GM21576 (cell line): ENCODE data around the gene GAPVD1.
"Not testable (repeated sequence)": the region's sequence is repeated elsewhere in the genome, so short reads cannot be mapped to it uniquely, and the experiment has no call there.

Experiments used
- ATAC-seq: cut with Tn5 transposase; IDR thresholded peaks from one replicate; pipeline ENCODE4 v1.9.1; 2021; ENCODE audit warnings: mild to moderate bottlenecking, moderate library complexity; ENCODE audit not compliant: unreplicated experiment

Gene GAPVD1

DNA sequence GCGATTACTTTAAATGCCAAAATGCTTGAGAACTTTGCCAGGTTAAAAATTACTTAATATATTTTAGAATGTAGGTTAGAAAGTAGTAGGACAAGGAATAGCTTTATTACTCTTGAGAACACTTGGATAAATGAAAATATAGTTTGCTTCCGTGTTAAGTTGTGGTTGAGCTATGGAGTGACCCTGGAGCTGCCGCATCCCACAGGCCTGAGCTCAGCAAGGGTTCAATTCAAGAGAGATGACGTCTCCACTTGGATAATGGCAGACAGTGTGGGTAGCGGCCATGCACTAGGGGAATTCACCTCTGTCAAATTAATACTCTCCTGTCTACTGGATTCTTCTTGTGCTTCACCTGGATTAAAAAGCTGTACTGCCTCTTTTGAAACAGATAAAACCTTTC is 105.0 kb downstream of the GAPVD1 start:
- no peak for ATAC-seq

DNA sequence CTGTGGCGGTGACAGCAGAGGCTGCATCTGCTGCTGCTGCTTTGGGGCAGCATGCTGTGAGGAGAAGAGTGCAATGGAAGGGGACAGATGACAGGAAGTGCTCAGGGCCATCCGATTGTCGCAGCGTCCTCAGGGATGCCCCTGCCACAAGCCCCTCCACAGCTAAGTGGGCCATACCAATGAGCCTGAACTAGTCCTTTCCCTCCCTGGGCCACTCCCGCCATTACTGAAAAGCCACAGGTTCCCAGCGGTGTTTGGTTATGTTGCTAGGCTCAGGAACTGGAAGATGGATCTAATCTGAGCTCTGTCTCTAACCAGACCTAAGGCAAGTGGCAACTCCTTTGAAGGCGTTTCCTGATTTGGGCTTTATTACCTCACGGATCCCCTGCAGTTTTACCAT is 109.2 kb downstream of the GAPVD1 start:
- no peak for ATAC-seq

DNA sequence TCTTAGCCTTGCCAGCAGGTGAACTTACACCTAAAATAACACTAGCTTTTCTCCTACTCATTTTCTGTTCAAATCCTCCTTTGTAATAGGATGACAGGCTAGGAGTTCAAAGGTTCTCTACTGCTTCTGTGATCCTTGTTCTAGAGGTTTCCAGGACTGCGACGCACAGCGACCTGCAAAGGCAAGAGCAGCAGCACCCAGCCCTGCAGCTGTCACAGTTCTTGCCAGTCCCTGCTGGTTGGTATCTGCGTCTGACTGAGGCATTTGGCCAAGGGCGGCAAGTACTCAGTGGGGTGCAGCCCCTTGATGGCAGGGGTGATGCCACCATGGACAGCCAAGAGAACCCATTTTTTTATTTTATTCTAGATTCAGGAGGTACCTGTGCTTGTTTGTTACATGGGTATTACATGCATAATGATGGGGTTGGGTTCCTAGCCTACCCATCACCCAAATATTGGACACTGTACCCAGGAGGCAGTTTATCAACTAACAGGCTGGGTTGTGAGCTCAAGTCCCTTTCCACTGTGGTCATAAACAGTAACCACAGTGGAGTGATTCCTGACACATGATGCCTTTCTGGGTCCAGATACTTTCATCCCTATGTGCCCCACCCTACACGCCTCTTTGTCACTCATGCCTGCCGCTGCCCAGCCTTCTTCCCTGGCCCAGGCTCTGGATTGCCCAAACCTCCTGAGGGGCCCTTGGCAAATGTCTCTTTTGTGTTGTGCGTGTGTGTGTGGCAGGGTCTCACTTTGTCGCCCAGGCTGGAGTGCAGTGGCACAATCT is 111.0 kb downstream of the GAPVD1 start:
- ATAC-seq = no peak

DNA sequence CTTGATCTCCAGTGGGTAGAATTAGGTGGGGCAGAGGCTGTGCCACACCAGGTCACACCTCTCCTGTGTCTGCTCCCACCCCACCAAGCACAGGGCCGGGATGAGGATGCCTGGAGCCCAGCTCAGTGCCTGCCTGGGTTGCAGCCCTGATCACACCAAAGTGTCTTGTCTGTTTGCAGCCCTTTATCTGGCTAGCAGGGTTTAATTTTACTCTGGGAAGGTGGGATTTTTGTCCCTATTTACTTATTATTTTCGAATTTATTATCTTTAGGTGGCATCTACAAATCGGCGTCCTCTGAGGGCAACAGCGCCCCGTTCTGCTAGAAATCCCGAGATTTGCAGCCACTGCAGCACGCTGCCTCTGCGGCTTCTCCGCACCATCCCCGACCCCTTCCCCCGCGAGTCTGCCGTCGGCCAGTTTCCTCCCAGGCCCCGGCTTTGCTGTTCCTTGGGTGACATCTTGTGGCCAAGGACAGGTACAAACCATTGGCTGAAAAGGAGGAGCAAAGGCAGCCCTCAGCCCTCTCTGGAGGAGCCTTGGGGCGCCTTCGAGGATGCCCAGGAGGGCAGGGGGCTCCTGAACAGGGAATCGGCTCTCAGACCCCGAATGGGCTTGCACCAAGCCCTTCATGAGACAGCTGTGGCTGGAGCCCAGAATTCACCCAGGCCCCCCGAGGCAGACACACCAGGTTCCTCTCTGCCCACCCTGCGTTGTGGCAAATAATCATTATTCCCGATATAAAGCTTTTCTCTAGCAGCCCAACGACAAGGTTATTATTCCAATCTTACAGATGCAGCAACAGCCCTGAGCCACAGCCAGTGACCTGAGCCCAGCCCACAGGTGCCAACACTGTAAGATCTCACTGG is 113.0 kb downstream of the GAPVD1 start:
- no peak for ATAC-seq

DNA sequence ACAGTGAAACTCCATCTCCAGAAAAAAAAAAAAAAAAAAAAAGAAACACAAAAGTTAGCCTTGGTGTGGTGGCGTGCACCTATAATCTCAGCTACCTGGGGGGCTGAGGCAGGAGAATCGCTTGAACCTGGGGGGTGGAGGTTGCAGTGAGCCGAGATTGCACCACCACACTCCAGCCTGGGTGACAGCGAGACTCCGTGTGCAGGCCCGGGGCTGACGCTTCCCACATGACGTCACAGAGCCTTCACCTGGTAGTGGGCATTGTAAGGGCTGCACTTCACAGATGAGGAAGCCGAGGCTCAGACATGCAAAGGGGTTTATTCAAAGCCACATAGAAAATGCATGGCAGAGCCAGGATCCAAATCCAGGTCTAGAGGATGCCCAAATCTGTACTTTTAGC is 114.2 kb downstream of the GAPVD1 start:
- no peak for ATAC-seq

DNA sequence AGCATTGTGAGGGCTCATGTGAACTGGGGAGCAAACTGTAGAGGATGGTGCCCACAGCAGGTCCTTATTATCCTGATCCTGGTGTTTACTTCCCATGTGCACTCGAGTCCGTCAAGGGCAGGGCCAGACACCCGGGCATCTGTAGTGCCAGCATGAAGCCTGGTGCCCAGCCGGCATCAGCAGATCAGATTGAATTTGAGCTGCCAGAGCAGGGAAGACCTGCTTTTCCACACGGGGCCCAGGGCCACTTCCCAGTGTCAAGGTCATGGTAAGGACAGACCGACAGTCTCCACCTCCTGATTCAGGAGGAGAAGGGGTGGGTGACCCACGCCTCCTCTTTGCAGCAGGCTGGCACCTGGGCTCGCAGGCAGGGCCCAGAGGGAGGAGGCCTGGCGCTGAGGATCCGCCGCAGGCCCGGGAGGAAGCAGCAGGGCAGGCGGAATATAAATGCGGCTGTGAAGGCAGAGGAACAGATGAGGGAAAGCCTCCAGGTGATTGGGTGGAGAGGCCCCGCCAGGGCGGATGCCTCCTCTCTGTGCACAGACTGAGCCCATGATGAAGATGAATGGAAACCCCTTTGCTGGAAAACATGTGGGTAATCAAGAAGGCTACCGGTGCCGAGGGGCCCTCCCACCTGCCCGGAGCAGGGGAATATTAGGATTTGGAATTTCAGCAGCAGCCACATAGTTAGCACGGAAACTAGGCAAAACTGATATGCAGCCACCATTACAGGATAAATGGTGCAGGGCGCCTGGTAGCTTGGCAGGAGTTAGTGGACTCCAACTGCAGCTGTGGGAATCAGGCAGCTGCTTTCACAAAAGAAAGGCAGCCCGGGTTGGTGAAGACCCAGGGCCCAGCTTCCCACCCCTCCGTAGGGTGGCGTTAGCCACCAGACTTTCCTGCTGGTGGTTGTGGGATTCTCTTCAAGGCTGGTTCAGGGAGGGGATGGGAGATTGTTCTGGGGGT is 114.9 kb downstream of the GAPVD1 start:
- ATAC-seq = no peak

DNA sequence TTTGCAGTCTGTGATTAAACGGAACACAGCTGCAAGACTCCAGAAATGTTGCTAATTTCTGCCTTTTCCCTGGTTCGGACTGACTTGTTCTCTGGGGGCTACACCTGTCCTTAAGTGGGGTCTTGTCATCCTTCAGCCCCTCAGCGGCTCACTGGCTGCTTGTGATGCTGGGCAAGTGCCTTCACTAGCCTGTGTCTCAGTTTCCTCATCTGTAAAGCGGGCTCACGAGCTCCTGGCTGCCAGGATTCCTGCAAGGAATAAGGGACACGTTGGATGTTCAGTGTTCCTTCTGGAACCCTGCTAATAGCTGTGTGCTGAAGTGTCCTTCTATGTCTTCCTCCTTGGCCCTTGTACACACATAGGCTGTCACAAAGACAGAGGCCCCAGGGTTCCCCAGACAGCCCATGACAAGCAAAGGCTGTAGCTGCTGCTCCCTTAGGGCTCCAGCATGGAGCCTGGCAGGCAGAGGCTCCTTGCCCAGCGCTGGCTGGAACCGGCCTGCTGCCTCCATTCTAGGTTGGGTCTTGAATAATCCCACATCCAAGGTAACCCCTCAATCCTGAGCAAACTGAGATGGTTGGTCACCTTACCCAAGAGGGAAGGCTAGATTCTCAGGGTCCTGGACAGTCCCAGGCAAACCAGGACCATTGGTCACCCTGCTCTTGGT is 116.1 kb downstream of the GAPVD1 start:
- ATAC-seq = no peak

DNA sequence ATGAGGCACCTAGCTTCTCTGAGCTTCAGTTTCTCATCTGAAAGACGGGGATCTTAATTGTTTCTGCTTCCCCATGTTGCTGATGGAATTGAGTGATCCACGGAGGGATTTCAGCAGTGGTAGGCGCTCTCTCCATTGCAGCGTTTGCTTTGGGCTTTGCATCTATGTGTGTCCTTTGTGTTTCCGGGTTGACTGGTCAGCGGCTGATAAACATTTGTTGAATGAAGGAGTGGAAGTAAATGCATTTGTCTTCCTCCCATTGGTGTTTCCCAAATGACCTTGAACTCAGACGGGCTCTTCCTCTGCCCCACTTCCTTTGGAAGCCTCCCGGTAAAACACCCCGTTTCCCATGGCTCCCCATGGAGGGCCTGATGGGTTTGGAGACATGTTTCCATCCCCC is 117.2 kb downstream of the GAPVD1 start:
- ATAC-seq = no peak

DNA sequence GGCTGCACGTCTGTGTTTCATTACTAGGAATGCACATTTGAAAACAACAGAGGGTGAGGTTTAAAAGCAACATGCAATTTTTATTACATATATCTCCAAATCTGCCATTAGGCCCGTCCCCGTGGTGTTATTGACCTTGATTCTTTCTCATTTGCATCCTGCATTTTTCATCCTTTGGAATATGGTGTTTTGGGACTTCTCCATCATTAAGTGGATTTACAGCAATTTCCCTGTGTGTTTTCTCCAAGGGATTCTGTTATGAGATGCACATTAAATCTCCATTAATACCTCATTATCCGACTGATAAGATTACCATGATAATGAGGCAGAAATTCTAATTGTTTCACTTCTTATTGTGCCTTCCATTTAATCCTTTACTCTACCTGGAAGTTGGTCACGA is 117.6 kb downstream of the GAPVD1 start:
- no peak for ATAC-seq

DNA sequence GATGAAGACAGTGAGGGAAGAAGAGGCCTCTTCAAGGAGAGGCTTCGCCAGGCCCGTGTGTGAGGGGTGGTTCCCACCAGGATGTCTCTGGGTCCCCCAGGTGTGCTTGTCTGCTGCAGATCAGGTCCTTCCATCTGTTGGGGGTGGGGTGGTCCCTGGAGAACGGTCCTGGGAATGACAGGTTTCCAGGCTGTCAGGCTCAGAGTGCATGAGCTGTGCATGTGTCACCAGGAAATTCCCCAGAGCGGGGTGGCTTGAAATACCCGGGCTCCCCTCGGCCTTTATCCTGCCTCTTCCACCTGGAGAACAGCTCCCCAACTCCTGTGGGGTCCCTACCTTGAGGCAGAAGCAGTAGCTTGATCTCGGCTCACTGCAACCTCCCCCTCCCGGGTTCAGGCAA is 118.8 kb downstream of the GAPVD1 start:
- no peak for ATAC-seq

DNA sequence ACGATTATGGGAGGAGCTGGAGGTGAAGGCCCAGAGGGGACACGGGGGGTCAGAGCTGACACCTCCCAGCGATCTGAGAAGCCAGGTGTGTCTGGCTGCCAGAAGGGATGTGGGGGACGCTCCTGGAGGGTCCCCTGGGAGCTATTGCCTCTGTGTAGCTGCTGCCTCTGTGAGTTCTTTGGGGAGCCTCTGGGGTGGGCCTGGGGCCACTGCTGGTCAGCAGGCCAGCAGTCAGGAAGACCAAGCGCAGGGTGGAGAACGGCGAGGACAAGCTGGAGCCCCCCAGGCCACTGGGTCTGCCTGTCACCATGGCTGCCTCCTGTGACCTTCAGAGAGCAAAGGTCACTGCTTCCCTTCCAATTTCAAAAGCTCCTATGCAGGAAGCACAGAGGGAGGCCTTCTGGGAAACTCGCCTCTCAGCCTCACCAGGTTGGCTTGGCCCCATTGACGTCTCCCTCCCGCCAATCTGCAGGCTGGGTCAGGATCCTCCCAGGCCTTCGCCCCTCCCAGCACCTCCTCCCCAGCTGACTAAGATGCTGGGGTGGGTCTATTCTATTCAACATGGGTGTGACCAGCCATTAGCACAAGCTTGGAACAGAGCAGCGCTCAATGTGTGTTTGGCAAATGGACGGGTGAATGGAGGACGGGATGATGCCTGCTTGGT is 126.4 kb downstream of the GAPVD1 start:
- ATAC-seq = no peak

DNA sequence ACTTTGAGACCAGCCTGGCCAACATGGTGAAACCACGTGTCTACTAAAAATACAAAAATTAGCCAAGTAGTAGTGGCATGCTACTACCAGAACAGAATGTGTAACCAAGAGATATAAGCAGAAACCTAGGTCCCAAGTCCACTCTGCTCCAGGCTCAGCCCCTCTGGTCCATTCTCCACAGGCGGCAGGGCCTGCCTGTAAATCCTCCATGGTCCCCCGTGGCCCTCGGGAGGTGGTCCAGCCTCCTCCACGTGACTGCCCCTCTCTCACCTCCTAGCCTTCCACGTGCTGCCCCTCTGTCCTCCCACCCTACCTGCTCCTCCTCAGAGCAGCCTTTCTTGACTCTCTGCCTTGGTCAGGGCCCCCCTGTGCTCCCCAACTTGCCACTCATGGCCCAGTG is 127.4 kb downstream of the GAPVD1 start:
- ATAC-seq = no peak

DNA sequence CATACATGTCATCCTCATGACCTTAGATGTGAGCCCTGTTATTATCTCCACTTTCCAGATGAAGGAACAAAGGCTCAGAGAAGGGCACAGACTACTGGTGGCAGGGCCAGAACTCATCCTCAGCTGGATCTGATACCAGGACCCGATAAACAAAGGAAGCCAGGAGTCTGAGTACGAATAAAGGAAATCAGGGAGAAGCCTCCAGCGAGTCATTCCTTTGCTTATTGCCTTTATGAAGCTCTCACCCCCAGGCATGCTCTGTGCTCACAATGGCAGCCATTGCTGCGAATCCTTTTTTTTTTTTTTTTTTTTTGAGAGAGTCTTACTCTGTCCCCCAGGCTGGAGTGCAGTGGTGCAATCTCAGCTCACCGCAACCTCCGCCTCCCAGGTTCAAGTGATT is 130.1 kb downstream of the GAPVD1 start:
- no peak for ATAC-seq

DNA sequence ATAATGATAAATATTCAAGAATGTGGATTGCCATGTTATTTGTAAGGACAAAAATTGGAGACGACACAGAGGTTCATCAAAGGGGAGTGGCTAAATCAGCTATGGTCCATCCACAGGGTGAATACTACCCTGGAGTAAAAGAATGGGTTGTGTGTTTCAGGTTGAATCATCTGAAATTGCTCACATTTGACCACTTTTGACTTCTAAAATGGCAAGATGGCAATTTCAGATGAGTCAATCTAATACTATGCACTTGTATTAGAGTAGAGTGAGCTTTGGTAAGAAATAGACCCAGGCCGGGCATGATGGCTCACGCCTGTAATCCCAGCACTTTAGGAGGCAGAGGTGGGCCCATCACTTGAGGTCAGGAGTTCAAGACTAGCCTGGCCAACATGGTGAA is 131.8 kb downstream of the GAPVD1 start:
- no peak for ATAC-seq

DNA sequence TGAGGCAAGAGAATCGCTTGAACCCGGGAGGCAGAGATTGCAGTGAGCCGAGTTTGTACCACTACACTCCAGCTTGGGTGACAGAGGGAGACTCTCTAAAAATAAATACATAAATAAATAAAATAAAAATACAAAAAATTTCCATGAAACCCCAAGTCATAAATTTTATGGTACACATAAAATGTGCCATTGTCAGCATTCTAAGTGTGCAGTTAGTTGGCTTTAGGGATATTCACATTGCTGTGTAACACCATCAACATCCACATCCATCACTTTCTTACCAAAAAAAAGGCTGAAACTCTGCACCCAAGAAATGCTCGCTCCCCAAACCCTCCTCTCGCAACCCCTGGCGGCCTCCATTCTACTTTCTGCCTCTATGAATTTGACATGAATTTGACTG is 135.2 kb downstream of the GAPVD1 start:
- no peak for ATAC-seq

DNA sequence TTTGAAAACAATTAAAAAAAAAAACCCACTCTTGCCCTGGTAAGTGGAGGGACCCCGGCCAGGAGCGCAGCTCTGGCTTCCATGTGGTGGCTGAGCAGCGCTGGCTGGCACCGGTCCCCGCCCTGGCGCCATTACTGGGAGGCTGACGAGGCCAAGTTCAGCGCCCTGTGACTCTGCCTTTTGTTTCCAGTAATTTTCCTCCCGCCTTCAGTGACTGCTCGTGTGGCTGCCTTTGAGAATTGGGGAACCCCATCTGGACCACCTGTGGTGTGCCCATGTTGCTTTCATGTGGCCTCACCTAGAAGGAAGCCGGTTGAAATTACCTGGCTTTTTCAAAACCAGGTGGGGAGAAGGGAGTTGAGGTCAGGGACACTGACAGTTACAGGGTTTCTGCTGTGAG is 136.1 kb downstream of the GAPVD1 start:
- ATAC-seq = no peak

DNA sequence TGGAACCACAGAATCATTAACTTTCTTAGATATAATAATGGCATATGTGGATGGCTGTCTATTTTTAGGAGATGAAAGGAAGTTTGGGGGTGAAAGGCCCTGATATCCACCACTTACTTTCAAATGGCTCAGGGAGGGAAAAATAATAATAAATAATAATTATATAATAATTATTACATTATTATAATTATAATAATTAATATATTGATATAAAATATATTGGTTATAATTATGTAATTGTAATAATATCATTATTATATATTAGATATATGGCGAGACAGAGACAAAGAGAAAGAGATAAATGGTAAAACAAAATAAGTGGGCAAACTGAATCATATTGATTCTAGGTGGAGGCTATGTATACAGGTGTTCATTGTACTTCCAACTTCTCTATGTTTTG is 136.6 kb downstream of the GAPVD1 start:
- ATAC-seq = no peak

DNA sequence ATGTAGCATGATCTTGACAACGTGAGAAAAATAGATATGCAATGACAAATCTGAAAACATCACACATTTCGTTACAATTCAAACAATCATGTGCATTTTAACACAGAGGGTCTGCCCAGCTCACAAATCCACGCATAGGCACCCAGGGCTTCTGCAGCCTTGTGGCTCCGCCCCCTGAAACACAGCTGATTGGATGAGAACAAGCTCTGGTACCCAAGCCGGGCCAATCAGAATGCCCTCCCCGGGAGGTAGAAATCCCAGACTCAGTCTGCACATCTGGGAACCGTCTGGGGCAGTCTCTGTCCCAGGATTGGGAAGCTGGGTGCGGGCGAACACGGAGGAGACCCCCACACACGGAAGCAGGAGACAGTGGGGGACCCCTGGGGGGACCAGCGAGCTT is 137.5 kb downstream of the GAPVD1 start:
- no peak for ATAC-seq

DNA sequence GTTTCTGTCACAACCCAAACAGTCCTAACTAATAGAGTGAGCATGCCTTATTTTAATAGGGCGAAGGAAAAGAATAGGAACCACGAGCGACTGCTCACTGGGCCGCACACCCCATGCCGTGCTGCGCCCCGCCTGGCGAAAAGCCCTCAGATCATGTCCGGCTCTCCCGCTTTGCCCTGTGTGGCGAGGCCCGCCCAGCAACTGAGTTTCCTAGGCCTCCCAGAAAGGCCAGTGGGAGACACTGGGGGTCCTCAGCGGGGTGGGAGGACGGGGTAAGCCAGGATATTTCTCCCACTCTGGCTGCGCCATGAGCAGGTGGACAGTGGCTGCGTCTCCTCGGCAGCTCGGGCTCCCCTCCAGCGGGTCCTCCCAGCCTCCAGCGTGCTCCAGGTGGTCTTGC is 138.0 kb downstream of the GAPVD1 start:
- no peak for ATAC-seq

DNA sequence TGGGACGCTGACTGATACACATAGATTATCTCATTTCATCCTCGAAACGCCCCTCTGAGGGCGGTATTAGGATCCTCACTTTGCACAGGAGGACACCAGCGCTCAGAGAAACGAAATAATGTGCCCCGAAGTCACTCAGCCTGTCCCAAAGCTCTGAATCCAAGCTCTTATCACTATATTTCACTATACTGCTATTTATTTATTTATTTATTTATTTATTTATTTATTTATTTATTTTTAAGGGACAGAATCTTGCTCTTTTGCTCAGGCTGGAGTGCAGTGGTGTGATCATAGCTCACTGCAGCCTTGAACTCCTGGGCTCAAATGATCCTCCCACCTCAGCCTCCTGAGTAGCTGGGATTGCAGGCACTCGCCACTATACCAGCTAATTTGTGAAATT is 138.6 kb downstream of the GAPVD1 start:
- not testable (repeated sequence) for ATAC-seq
